Omental fat pad (tissue), 4 donors: ENCODE data around the gene JHY. TPM values are rescaled to one million over a fixed set of nuclear protein-coding genes. Genes with fewer than 3 reads are reported as not detected.

ENCODE experiments used
- ATAC-seq: fragments of 150-250 bp; one replicate; pipeline ENCODE4 v1.9.1; 2016; ENCODE audit warnings: mild to moderate bottlenecking, moderate library complexity; ENCODE audit not compliant: low FRiP score
- DNase-seq: peaks from one replicate; pipeline ENCODE4 v3.0.0-alpha.2; 2019; ENCODE audit warnings: low spot score
- total RNA-seq, 4 donors: library from RNA; depleted of rRNA; stranded (reverse); fragments of >200 nt; gene quantifications; one replicate each; pipeline ENCODE4 v1.1.0, GENCODE V29; 2016
- TF ChIP-seq, protein P1 (sequence below), 3 donors: fragments of 450-650 bp; IDR thresholded peaks; one replicate each; pipeline ENCODE4 v1.5.1; 2016 to 2017; ENCODE audit warnings: antibody characterized with exemption in 3 of 3, mild to moderate bottlenecking in 3 of 3, moderate library complexity in 2 of 3

Gene JHY
- total RNA-seq, 4 donors from 2014 or later, result 5.4 to 17.7 (median 7.6) TPM

- DNase-seq (no peak), ATAC-seq (no peak)
- TF ChIP-seq, protein P1, sequence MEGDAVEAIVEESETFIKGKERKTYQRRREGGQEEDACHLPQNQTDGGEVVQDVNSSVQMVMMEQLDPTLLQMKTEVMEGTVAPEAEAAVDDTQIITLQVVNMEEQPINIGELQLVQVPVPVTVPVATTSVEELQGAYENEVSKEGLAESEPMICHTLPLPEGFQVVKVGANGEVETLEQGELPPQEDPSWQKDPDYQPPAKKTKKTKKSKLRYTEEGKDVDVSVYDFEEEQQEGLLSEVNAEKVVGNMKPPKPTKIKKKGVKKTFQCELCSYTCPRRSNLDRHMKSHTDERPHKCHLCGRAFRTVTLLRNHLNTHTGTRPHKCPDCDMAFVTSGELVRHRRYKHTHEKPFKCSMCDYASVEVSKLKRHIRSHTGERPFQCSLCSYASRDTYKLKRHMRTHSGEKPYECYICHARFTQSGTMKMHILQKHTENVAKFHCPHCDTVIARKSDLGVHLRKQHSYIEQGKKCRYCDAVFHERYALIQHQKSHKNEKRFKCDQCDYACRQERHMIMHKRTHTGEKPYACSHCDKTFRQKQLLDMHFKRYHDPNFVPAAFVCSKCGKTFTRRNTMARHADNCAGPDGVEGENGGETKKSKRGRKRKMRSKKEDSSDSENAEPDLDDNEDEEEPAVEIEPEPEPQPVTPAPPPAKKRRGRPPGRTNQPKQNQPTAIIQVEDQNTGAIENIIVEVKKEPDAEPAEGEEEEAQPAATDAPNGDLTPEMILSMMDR (IDR thresholded peaks at IDR 0.05), result no peak
Observed at GRCh38 chr11:122910775-122911174, 28.2 kb downstream of the JHY start.

- ATAC-seq, result peak; percentile 41
- TF ChIP-seq, protein P1 (IDR thresholded peaks at IDR 0.05), result no peak
Observed at GRCh38 chr11:122917311-122917710, 34.8 kb downstream of the JHY start.

GRCh38 chr11:122918734-122919133 lies 36.2 kb downstream of the JHY start:
- ATAC-seq (no peak), DNase-seq (no peak)
- TF ChIP-seq, protein P1 (IDR thresholded peaks at IDR 0.05), result no peak

More at GRCh38 chr11:122917311-122917710, 34.8 kb downstream of the JHY start:
- DNase-seq, result no peak

DNA sequence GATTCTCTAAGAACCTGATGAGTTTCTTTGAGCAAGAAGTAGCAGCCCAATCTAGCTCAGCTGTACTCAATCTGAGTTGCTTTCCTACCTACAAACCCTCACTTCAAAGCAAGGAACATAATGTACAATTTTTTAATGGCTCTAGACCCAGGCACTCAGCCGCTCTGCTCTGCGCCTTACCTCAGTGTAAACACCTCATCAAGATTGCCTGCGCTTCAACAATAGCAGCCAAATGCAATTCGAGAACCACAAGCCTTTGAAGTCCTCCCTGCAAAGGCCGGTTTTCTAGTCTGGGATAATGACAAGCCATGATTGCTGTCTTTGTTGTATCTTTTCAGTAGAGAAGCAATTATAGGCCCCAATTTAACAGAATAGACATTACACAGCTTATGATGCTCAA lies 38.0 kb downstream of the JHY start:
- DNase-seq, result no peak
- no peak for ATAC-seq
- TF ChIP-seq, protein P1 (IDR thresholded peaks at IDR 0.05), result no peak

- TF ChIP-seq, protein P1 (IDR thresholded peaks at IDR 0.05), result no peak
- no peak for DNase-seq
- ATAC-seq, result no peak
Observed at GRCh38 chr11:122922893-122923292, 40.3 kb downstream of the JHY start.

- TF ChIP-seq, protein P1 (IDR thresholded peaks at IDR 0.05), result no peak
- ATAC-seq (no peak), DNase-seq (no peak)
Observed at GRCh38 chr11:122923302-122923701, 40.7 kb downstream of the JHY start.

DNA sequence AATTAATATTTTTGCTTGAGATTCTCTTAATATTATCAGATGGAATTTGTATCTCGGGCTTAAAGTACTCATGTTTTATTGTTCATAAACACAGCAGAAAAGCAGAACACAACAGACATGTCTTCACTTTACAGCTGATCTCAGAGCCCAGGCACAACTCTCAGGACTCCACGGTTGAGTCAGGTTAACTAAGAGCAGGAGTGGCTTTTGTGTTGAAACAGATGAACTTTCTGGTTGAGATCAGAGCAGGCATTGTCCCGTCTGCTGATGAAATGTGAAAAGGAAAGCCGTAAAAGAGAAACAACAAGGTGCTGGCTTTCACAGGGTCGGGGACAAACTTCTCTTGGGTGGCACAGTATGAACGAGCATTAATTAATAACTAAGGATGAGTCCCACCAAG lies 49.0 kb downstream of the JHY start:
- TF ChIP-seq, protein P1 (IDR thresholded peaks at IDR 0.05), result no peak
- DNase-seq (no peak), ATAC-seq (no peak)
